ENCODE results near the gene PFDN2. TPM values are rescaled to one million over a fixed set of nuclear protein-coding genes. Genes with fewer than 3 reads are reported as not detected.
"Not testable (repeated sequence)": the region's sequence is repeated elsewhere in the genome, so short reads cannot be mapped to it uniquely, and the experiment has no call there.

The PFDN2 gene
- total RNA-seq, 1 donor from 2014 or later = 57.9 TPM

GRCh38 chr1:161121042-161121650, 3.3 kb upstream of the PFDN2 start:
- no peak overlapping the region for H3K27ac Mint-ChIP-seq (ENCODE audit: unreplicated experiment)
- H3K27me3 Mint-ChIP-seq (ENCODE audit: low read depth) = no peaks in the 10 kb centered on the region
- H3K4me3 Mint-ChIP-seq (ENCODE audit: unreplicated experiment) = no peak overlapping the region
- no peak for DNase-seq (ENCODE audit: low spot score)
- no peak for TF ChIP-seq CTCF (IDR thresholded peaks at IDR 0.05)
- H3K36me3 Mint-ChIP-seq (ENCODE audit: low read depth) = peaks cover 32% of the 10 kb centered on the region
- H3K4me1 Mint-ChIP-seq (ENCODE audit: low read depth) = peaks cover 33% of the 10 kb centered on the region
- H3K9me3 Mint-ChIP-seq (ENCODE audit: low read depth) = no peaks in the 10 kb centered on the region

- H3K4me3 Mint-ChIP-seq (ENCODE audit: unreplicated experiment) = peak overlapping the region; percentile 90
- H3K27me3 Mint-ChIP-seq (ENCODE audit: low read depth) = no peaks in the 10 kb centered on the region
- H3K4me1 Mint-ChIP-seq (ENCODE audit: low read depth) = peaks cover 51% of the 10 kb centered on the region
- peaks cover 29% of the 10 kb centered on the region for H3K36me3 Mint-ChIP-seq (ENCODE audit: low read depth)
- H3K9me3 Mint-ChIP-seq (ENCODE audit: low read depth) = no peaks in the 10 kb centered on the region
- peak overlapping the region; percentile 97 for H3K27ac Mint-ChIP-seq (ENCODE audit: unreplicated experiment)
- no peak for DNase-seq (ENCODE audit: low spot score)
- TF ChIP-seq CTCF (IDR thresholded peaks at IDR 0.05) = peak; percentile 69
These were observed 1.5 kb upstream of the PFDN2 start for GRCh38 chr1:161119092-161119903.

GRCh38 chr1:161115961-161116360, 1.9 kb downstream of the PFDN2 start:
- H3K4me1 Mint-ChIP-seq (ENCODE audit: low read depth) = peaks cover 67% of the 10 kb centered on the region
- H3K27me3 Mint-ChIP-seq (ENCODE audit: low read depth); DNase-seq (ENCODE audit: low spot score); H3K9me3 Mint-ChIP-seq (ENCODE audit: low read depth); H3K36me3 Mint-ChIP-seq (ENCODE audit: low read depth): not testable (repeated sequence)
- H3K4me3 Mint-ChIP-seq (ENCODE audit: unreplicated experiment) = peak overlapping the region; percentile 90
- peak overlapping the region; percentile 97 for H3K27ac Mint-ChIP-seq (ENCODE audit: unreplicated experiment)

- H3K27ac Mint-ChIP-seq (ENCODE audit: unreplicated experiment) = peak overlapping the region; percentile 97
- no peak overlapping the region for H3K4me3 Mint-ChIP-seq (ENCODE audit: unreplicated experiment)
- no peaks in the 10 kb centered on the region for H3K9me3 Mint-ChIP-seq (ENCODE audit: low read depth)
- H3K4me1 Mint-ChIP-seq (ENCODE audit: low read depth) = peaks cover 65% of the 10 kb centered on the region
- peaks cover 3% of the 10 kb centered on the region for H3K36me3 Mint-ChIP-seq (ENCODE audit: low read depth)
- TF ChIP-seq CTCF (IDR thresholded peaks at IDR 0.05) = no peak
- DNase-seq (ENCODE audit: low spot score) = no peak
- no peaks in the 10 kb centered on the region for H3K27me3 Mint-ChIP-seq (ENCODE audit: low read depth)
These were observed 2.6 kb downstream of the PFDN2 start for GRCh38 chr1:161115132-161115711.

GRCh38 chr1:161114556-161114955, 3.3 kb downstream of the PFDN2 start:
- H3K27me3 Mint-ChIP-seq (ENCODE audit: low read depth) = no peaks in the 10 kb centered on the region
- no peak overlapping the region for H3K4me3 Mint-ChIP-seq (ENCODE audit: unreplicated experiment)
- DNase-seq (ENCODE audit: low spot score) = no peak
- H3K9me3 Mint-ChIP-seq (ENCODE audit: low read depth) = no peaks in the 10 kb centered on the region
- peak overlapping the region; percentile 17 for H3K27ac Mint-ChIP-seq (ENCODE audit: unreplicated experiment)
- no peak for TF ChIP-seq CTCF (IDR thresholded peaks at IDR 0.05)
- H3K36me3 Mint-ChIP-seq (ENCODE audit: low read depth) = peaks cover 1% of the 10 kb centered on the region
- H3K4me1 Mint-ChIP-seq (ENCODE audit: low read depth) = peaks cover 59% of the 10 kb centered on the region
